ENCODE data around the gene KCNJ10. TPM values are rescaled to one million over a fixed set of nuclear protein-coding genes. Genes with fewer than 3 reads are reported as not detected.

The KCNJ10 gene
- polyA plus RNA-seq, 1 donor (not counting 4 experiments of a cell fraction or from before 2014, with no cell fraction given): not detected

DNA sequence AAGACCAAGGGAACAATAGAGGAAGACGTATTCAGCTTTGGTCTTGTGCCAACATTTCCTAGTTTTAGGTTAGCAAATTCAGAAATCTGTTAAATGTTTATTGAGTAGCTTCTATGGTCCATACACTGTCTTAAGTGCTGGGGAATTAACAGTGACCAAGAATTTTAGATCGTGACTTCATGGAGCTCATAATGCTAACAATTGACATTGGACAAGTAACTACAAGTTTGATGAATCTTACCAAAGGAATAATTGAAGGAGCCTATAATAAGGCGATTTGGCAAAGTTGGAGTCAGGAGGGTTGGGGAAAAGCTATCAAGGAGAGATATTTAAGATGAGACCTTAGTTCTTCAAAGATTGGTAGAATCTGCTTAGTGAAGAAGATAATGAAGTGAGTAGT, 114.5 kb downstream of the KCNJ10 start:
- Histone ChIP-seq H3K27ac (ENCODE audit: control insufficient read depth, insufficient read depth, low read length) (peak overlapping the region; percentile 22), H3K4me1 (ENCODE audit: control insufficient read depth, extremely low read depth, insufficient read depth, low read length) (peaks cover 39% of the 10 kb centered on the region), H3K27me3 (ENCODE audit: control insufficient read depth, extremely low read depth, insufficient read depth, low read length) (no peaks in the 10 kb centered on the region), H3K9ac (ENCODE audit: control insufficient read depth, extremely low read depth, insufficient read depth, low read length) (no peak overlapping the region), H3K9me3 (ENCODE audit: control insufficient read depth, low read depth, low read length) (no peaks in the 10 kb centered on the region), H3K4me2 (ENCODE audit: control insufficient read depth, extremely low read depth, insufficient read depth, low read depth, low read length) (peak overlapping the region; percentile 49), H3K36me3 (ENCODE audit: control insufficient read depth in 2 of 2, extremely low read depth in 1 of 2, insufficient read depth in 2 of 2, low read length in 2 of 2) (no peaks in the 10 kb centered on the region), H2AFZ (ENCODE audit: control insufficient read depth, low read length) (no peak overlapping the region), H3K9me1 (ENCODE audit: control insufficient read depth, extremely low read depth, insufficient read depth, low read length) (no peaks in the 10 kb centered on the region), H3K79me2 (ENCODE audit: control insufficient read depth, insufficient read depth, low read length) (no peaks in the 10 kb centered on the region), H4K20me1 (ENCODE audit: control insufficient read depth, extremely low read depth, insufficient read depth, low read length) (no peaks in the 10 kb centered on the region), H3K4me3 (ENCODE audit: control insufficient read depth in 2 of 3, extremely low read depth in 1 of 3, insufficient read depth in 2 of 3, low read depth in 1 of 3, low read length in 3 of 3) (no peak overlapping the region)
- DNase-seq (ENCODE audit: low read depth, low spot score): no peak
- no peak for TF ChIP-seq EZH2 (IDR thresholded peaks at IDR 0.05; ENCODE audit: low read length)
- TF ChIP-seq, protein P1, sequence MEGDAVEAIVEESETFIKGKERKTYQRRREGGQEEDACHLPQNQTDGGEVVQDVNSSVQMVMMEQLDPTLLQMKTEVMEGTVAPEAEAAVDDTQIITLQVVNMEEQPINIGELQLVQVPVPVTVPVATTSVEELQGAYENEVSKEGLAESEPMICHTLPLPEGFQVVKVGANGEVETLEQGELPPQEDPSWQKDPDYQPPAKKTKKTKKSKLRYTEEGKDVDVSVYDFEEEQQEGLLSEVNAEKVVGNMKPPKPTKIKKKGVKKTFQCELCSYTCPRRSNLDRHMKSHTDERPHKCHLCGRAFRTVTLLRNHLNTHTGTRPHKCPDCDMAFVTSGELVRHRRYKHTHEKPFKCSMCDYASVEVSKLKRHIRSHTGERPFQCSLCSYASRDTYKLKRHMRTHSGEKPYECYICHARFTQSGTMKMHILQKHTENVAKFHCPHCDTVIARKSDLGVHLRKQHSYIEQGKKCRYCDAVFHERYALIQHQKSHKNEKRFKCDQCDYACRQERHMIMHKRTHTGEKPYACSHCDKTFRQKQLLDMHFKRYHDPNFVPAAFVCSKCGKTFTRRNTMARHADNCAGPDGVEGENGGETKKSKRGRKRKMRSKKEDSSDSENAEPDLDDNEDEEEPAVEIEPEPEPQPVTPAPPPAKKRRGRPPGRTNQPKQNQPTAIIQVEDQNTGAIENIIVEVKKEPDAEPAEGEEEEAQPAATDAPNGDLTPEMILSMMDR (optimal IDR thresholded peaks at IDR 0.05 in 1 of 3, IDR thresholded peaks at IDR 0.05 in 1 of 3, conservative IDR thresholded peaks at IDR 0.05 in 1 of 3; ENCODE audit: extremely low read depth in 1 of 3, insufficient read depth in 2 of 3, low read length in 3 of 3): no peak
- peak; percentile 81 for FAIRE-seq
- dilution Hi-C loops (cut with MboI; ENCODE audit: extremely low pct_ligation_motif_present, low sequenced_read_pairs): no loop called here

DNA sequence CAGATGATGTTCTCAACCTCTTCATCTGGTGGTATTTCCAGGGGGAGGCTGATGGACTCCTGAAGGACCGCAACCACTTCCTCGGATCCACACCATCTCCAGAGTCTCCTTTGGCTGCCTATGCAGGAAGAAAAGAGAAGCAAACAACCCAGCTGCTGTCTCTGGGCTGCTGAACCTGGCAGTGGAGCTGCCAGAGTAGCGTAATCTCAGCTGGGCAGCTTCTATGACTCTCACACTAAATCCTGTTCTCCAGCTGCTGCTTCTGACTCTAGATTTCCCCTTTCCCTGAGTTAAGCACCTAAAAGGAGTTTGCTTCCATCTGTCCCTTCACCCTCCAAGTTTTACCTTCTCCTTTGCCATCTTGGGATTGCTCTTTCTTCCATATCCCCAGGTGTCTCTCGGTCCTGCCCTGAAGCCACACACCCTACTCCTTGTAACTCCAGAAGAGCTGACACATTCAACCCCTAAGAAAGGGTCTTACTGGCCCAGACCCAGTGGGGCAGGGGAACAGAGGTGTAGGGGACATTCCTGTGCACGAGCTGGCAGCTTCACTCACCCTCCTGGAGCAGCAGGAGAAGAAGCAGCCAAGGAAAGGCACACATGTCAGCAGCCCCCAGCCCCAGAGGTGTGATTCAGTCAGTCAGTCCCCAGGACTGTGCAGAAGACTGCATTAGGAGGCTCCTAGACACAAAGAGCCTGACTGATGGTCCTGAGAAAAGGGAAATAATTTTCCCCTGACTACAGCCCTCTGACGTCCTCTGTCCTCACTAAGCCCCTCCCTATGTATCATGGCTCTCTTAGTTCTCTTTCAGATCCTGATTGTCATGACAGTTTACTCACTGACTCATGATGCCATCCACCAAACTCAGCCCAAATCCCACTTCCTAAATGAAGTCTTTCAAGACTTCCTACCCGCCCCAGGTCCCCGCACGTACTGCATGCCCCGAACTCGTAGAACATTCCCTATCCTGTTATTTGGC, 116.1 kb downstream of the KCNJ10 start, which contains the start of gene SLAMF9:
Gene SLAMF9 (minus strand): TSS at position 702 of the 980 bp plus-strand sequence. CDS start 100 bp downstream, at position 602.
- DNase-seq (ENCODE audit: low read depth, low spot score): no peak
- H3K4me3 ChIP-seq (ENCODE audit: control insufficient read depth in 2 of 3, extremely low read depth in 1 of 3, insufficient read depth in 2 of 3, low read depth in 1 of 3, low read length in 3 of 3): no peak within 1 kb of the TSS
- H3K4me2 ChIP-seq (ENCODE audit: control insufficient read depth, extremely low read depth, insufficient read depth, low read depth, low read length): peak within 1 kb of the TSS; percentile 55

More for the DNA sequence above, 116.1 kb downstream of the KCNJ10 start, which contains the start of gene SLAMF9:
- FAIRE-seq: peak; percentile 75
- H3K79me2 ChIP-seq (ENCODE audit: control insufficient read depth, insufficient read depth, low read length): no peaks in the 10 kb centered on the region
- H3K36me3 ChIP-seq (ENCODE audit: control insufficient read depth in 2 of 2, extremely low read depth in 1 of 2, insufficient read depth in 2 of 2, low read length in 2 of 2): no peaks in the 10 kb centered on the region
- no peaks in the 10 kb centered on the region for H3K9me1 ChIP-seq (ENCODE audit: control insufficient read depth, extremely low read depth, insufficient read depth, low read length)
- H3K9ac ChIP-seq (ENCODE audit: control insufficient read depth, extremely low read depth, insufficient read depth, low read length): no peak within 1 kb of the TSS
- H3K9me3 ChIP-seq (ENCODE audit: control insufficient read depth, low read depth, low read length): no peaks in the 10 kb centered on the region
- no peaks in the 10 kb centered on the region for H3K27me3 ChIP-seq (ENCODE audit: control insufficient read depth, extremely low read depth, insufficient read depth, low read length)
- H3K4me1 ChIP-seq (ENCODE audit: control insufficient read depth, extremely low read depth, insufficient read depth, low read length): peaks cover 30% of the 10 kb centered on the region
- H2AFZ ChIP-seq (ENCODE audit: control insufficient read depth, low read length): peak within 1 kb of the TSS; percentile 16
- dilution Hi-C loops (cut with MboI; ENCODE audit: extremely low pct_ligation_motif_present, low sequenced_read_pairs): no loop called here
- TF ChIP-seq, protein P1 (optimal IDR thresholded peaks at IDR 0.05 in 1 of 3, IDR thresholded peaks at IDR 0.05 in 1 of 3, conservative IDR thresholded peaks at IDR 0.05 in 1 of 3; ENCODE audit: extremely low read depth in 1 of 3, insufficient read depth in 2 of 3, low read length in 3 of 3): no peak
- TF ChIP-seq EZH2 (IDR thresholded peaks at IDR 0.05; ENCODE audit: low read length): no peak
- H3K27ac ChIP-seq (ENCODE audit: control insufficient read depth, insufficient read depth, low read length): peak within 1 kb of the TSS; percentile 41
- no peaks in the 10 kb centered on the region for H4K20me1 ChIP-seq (ENCODE audit: control insufficient read depth, extremely low read depth, insufficient read depth, low read length)

All from keratinocyte (primary cell).